ENCODE results near the gene EXOC2.
A peak's percentile ranks its signal among the peaks of the same experiment; 100 is the strongest.
"Not testable (repeated sequence)": the region's sequence is repeated elsewhere in the genome, so short reads cannot be mapped to it uniquely, and the experiment has no call there.

The EXOC2 gene

DNA sequence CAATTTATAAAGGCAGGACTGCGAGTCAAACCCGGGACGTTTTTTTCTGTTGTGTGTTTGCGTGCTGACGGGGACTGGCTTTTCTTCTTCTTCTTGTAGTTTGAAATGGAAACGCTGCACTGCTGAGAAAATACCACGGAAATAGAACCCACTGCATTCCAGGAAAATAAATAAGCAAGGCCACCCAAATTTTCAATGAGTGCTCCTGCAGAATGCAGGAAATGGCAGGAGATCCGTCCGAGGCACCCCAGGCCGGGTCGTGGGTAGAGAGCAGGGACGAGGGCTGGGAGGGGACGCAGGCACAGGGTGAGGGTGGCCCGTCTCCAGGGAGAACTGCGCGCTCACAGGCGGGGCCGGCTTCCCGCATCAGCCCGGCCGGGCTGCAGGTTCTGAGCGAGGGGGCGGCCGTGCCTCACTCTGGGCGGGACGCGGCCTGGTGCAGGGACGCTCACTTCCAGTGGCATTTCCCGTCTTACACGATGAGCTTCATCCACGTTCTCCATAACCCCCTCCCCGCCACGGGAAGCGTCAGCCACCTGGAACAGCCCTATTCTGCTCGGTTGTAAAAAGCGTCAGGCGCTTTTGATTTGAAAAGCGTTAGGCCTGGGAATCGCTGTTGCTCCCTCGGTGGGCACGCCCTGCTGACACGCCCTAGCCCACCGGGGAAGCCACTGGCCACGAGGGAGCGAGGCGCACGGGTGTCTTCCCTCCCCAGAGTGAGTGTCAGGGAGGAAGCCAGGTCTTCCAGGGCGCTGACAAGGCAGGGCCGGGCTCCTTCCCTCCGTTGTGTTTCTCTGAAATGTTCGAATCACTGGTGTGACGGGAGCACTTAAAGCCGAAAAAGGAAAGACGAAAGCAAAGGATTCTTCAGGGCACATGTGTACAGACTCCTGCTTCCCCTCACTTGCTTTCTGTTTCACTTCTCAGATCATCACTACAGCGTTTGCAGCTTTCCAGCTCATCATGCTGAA is 17.9 kb upstream of the EXOC2 start:
- no peak for DNase-seq

DNA sequence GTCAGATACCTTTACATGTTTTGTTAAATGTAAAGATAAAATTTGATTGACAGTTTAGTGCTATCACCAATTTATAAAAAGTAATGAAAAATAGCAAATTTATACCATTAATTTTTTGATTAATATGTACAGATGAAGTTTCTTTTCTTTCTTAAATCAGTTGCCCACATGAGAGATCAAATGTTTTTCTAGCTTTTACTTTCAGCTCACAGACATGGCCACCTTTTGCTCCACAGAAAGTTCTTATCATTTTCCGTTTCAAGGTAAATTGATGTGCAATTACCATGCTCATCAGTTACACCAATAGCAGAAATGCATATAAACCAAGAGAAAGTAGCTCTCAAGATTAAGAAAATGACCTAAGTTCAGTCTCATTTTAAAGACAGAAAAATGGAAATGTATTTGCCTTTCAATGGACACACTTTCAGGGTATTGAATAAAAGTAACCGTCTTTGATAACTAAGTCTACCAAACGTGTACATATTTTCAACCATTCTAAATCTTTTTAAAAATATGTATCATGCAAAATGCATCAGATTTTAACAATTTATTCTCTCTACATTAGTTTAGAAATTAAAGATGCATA is 16.6 kb upstream of the EXOC2 start:
- no peak for DNase-seq

DNA sequence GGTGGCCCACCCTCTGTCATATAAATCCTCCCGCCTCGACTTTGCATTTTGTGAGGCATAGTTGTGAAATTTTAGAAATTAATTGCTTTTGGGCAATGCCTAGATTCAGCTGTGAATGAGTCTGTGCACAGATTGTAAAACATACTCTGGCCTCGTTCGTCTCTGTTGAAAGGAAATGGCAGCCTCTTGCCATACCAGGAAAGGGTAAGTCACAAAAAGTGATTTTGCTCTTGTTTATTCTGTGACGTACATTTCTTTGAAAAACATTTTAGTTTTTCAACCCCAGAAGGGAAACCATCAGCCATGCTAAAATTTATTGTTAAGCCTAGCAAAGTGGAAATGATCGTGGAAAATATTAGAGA is 15.3 kb upstream of the EXOC2 start:
- DNase-seq: no peak

DNA sequence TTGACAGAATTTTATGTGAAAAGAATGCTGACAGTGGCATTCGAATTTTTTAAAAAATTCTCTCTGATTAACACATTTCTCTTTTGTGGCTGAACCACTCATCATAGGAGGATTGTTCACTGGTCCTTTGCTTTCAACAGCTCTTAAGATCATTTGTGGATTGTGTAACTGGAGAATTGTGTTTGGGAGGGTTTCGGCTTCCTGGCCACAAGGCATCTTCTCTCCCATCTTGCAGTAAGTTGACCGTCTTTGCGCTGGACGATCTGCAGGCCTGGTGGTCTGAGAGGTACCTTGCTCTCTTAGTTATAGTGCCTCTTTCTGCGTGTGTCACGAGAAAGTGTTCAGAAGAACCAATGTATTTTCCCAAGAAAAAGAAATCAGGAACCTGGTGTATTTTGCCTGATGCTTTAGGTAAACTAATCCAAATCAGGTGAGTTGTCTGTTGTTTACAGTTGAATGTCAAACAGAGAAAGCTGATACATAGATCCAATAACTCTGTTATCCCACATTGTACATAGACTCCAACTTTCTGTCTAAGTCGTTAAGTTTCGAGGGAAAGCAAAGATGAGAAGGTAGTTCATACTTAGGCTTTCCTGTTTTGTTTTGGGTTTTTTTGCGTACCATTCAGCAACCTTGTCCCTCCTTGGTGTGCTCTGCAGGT is 14.8 kb upstream of the EXOC2 start:
- no peak for DNase-seq

DNA sequence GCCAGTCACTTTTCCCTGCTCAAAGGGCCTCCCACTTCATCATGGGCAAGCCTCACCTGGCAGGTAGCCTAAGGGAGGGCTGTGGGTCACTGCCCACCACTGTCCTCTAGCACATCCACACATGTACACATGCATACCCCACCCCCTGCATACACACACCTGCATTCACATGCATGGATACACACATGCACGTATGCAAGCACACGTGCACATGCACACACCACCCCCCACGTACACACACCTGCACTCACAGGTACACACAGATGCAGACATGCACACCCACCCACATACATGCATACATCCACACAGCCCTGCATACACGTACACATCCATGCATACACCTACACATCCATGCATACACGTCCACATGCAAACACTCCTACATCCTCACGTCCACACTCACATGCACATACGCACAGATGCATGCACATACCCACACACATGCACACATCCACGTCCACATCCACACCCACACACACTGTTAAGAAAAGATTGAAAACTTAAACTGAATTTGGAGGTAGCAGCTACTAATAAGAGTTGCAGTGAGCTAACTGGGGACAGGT is 14.0 kb upstream of the EXOC2 start:
- no peak for DNase-seq

DNA sequence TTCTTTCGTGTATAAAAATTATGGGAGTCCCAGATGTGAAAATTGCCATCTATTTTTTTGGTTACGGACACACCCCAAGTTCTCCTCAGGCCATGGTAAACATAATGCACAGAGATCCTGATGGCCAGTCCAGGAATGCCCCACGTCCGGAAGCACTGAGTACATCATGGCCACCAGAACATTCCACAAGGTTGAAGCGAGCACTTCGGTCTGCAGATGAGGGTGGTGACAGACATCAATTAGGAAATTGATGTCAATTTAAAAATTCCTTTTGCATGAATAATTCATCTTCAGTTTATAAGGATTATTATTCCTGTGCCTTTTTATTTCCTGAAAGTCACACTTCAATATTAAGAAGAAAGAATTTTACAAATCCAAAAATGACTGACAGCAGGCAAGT is 13.2 kb upstream of the EXOC2 start:
- DNase-seq: no peak

DNA sequence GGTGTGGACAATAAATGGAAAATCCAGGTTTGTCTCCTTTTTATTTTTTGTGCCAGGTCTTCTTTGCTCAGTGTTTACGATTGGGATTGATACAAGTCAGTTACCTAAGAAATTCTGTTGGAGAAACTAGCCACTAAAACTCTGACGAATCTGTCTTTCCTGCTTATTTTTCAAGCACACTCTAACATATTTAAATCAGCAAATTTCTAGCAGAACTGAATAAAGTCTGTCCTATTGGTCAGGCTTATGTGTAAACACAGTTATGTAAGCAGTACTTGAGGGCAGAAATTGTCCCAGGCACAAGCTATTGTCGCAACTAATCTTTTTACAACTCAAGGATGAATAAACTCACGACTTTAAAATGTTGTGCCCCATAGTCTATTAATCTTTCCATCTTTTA is 12.1 kb upstream of the EXOC2 start:
- no peak for DNase-seq

DNA sequence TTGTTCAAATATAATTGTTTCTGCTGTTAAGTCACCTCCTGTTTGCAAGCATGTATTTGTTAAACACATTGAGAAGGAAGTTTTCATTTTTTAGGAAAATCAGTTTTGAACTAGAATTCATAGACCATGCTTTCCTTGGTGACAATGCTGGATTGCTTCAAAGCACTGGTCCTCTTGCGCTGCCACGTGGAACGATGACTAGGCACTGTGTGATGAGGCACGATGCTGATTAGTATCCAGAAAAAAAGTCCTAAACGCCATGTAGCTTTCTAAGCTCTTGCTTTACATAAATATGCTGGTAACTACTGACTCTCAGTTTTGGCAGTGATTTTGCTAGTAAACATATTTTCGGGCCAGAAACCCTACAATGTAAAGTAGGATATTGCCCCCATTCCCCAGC is 11.1 kb upstream of the EXOC2 start:
- DNase-seq: no peak

DNA sequence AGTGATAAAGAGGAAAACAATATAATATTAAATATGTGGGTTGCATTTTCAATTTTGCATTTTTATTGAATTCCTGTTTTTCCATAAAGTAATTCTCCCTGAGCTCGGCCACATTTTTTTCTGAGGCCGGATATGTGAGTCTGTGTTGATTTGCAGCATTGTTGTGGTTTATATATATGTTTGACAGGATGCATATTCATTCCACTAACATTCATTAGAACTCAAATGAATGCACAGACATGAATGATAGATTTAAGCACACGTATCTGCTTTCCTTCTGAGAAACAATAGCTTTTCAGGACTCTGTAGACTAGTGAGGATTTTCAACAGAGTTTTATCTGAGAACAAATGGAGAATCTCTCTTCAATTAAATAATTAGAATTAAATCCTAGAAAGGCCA is 10.6 kb upstream of the EXOC2 start:
- no peak for DNase-seq

DNA sequence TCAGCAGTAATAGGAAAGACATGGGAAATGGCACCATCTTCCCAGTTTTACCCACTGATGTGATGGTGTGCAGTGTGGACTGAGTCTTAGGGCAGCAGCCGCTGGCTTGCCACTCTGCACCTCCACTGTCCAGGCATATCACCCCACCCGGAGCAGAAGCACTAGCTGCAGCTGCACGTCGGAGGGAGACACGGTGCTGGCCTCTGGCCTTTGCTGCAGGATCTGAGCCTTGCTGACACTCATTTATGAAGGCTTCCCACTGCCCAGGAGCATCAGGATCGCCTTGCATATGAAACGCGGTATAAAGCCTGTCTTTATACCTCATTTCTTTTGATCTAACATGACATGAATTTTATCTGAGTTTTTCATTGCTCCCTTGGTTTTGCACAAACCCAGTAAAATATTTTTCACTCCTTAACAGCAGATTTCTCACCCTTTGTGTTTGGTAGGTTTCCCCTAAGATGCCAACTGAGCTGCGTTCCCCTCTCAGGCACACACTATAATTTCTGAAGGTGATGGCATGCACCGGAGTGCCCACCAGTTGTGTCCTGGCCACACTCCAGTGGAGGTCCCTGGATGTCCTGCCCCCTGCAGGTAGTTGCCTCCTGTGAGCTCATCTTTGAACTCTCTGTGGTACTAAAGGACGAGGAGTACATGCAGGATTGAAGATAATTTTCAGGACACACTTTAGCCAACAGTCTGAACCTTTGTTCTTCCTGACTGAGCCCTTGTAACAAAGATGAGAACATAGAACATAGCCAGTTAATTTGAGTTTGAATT is 9.0 kb upstream of the EXOC2 start:
- DNase-seq: no peak

DNA sequence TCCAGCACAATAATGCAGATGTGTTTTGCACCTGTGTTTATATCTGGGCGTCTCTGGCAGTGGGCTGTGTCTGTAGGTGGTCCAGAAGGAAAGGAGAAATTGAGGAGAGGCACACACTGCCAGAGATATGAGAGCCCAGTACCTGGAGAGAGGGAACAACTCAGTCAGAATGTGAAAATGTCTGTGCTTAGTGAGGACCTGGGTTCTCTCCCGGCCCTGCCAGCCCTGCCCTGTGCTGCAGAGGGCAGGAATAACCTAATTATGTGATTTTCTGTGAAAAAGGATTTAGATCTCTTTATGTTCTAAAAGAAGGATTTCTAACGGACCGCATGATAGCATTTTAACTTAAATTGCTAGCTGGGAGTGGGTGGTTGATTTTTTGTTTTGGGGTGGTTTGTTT is 8.3 kb upstream of the EXOC2 start:
- no peak for DNase-seq

DNA sequence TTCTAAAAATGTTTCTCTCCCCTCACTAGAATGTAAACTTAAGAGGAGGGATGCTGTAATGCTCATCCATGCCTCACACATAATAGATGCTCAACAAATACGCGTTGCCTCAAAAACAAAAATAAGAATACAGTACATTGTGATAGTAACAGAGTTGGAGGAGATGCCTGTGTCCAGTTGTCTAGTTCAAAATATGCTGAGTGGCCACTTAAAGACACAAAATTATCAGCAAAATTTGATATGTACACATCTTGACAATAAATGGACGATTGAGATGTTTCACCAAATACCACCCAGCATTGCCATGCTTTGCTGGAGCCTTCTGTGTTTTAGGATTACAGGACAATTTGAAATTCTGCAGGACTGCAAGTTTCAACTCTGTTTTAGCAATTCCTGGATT is 7.6 kb upstream of the EXOC2 start:
- no peak for DNase-seq

DNA sequence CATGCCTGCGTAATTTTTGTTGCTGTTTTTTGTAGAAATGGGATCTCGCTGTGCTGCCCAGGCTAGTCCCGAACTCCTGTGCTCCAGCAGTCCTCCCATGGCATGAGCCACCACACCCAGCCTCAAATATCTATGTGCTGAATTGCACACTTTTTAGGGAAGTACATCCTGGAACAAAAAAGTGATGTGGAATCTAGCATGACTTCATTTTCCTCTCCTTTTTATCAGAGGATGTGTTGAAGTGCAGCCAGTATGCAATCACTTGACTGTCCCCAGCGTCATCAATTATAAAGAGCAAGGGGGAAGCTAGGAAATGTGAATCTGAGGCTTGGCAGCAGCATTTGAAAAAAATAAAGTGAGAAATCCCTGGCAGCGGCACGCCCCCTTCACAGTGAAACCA is 6.4 kb upstream of the EXOC2 start:
- no peak for DNase-seq

DNA sequence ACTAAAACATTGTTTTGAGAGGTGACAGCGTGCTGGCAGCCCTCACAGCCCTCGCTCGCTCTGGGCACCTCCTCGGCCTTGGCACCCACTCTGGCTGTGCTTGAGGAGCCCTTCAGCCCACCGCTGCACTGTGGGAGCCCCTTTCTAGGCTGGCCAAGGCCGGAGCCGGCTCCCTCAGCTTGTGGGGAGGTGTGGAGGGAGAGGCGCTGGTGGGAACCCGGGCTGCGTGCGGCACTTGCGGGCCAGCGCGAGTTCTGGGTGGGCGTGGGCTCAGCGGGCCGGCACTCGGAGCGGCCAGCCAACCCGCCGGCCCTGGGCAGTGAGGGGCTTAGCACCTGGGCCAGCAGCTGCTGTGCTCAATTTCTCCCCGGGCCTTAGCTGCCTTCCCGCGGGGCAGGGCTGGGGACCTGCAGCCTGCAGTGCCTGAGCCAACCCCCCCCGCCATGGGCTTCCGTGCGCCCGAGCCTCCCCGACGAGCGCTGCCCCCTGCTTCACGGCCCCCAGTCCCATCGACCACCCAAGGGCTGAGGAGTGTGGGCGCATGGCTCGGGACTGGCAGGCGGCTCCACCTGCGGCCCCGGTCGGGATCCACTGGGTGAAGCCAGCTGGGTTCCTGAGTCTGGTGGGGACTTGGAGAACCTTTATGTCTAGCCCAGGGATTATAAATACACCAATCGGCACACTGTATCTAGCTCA is 1.6 kb upstream of the EXOC2 start:
- DNase-seq: not testable (repeated sequence)

DNA sequence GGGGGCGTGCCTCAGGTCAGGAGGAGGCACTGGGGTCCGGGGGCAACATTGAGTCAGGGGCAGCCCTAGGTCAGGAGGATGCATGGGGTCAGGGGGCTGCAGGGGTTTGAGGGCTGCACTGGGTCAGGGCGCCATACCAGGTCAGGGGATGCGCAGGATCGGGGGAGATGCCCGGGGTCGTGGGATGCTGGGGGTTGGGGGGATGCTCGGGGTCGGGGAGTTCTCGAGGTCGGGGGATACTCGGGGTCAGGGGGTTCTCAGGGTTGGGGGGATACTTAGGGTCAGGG is 727 bp upstream of the EXOC2 start:
- DNase-seq: no peak

DNA sequence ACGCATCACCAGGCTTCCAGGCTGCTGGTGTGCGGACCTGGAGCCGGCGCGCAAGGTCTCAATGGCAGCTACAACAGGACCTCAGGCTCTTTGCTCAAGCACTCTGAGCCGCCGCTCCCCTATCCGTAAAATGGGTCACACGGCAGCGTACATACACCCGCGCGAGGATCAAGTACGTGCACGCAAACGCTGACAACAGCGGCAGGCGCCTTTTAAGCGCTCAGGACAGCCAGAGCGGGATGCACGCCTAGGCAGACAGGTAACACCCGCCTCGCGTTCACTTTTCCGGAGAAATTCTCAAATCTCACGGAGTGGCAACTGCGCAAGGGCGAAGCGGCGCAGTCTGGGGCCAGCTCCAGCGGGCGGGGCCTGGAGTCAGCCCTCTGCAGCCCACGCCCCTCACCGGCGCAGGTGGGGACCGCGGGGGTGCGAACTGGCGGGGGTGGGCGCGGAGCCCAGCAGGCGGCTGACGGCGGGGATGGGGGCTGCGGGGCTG is 535 bp downstream of the EXOC2 start:
- peak; percentile 11 for DNase-seq

DNA sequence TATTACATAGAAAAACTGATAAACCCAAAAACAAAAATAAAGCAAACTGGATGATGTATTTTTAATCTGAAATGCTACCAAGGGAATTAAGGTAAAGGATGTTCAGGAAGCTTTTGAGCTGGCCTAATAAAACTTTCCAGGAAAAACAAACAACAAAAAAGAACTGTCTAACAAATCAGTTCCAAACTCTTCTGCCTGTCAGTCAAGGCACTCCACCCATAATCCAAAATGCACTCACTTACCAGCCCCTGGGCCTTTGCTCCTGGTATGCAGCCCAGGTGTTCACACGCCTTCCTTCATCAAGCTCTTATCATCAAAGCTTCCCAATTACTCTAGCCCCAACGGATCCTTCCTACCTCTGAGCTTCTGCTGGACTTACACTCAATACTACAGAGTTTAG is 3.7 kb downstream of the EXOC2 start:
- no peak for DNase-seq

DNA sequence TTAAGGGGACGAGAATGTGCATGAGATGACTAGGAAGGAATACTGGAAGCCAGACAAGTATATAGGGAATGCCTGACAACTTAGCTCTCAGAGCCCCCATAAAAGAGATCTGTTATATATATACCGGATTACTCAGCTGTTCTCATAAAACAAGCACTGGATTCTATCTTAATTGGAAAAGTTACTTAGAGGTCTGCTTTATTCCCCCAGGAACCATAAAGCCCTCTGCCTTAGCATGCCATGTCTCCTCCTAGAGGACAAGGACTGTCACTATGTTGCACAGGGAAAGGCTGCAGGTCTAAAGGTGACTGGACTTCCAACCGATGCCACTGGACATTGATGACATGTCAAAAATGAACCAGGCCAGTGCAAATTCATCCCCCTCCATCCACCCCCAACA is 6.4 kb downstream of the EXOC2 start:
- no peak for DNase-seq

DNA sequence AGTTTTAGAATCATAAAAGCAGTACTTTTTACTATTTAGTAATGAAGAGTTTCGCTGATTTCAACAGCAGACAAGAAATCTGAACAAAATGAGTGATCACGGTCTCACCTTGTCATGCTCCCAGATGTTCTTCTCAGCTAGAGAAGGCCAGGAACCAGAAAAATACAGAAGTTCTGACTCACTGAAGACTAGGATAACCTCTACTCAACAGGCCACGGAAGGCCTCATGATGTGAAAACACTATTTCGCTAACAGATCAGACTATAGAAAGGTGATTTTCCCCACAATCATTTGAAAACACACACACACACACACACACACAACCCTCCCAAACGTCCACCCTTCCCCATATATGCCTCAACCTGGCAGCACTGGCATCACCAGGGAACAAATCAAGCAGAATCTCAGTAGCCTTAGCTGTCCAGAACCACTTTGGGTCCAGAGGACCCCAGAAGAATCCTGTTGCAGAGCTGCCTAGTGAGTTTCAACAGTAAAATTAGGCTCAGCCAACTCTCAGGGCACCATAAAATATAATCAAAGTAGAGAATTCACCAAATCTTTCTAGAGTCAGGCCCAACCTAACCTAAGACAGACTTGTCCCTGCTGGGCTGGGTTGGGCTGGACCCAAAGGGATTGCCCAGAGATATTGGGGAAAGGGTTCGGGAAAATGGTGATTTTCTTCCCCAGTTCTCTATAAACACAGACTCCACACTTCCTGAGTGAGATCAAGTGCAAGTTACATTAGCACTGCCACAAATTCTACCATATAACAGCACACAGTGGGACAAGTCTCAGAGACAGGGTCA is 7.9 kb downstream of the EXOC2 start:
- no peak for DNase-seq

DNA sequence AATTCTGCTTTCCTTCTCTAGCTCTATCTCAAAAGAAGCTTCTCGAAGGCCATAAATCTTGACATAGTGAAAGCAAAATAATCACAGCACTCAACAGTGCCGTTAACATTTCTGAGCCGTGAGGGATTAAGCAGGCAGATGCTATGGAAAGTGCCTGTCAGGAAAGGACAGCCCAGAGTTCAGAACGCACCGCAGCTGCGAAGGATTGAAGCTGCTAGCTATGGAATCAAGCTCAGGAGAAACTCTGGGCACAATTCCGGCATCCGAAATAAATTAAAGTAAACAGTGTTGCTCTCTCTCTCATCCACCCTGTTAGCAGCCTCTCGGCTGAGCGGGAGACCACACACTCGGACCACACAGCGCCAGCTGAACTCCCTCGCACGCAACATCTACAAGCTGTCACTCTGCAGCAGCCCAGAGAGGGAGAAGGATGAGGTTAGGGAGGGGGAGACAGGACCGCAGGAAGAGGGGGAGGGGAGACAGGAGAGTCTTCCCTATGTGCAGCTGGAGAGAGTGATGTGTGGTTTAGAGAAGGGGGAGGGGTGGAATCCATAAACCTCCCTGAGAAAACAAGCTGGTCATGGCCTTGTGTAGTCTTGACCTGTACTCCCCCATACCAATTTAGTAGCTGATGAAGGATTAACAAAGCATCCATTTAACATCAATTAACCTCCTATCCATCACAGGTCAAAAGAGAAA is 9.0 kb downstream of the EXOC2 start:
- DNase-seq: no peak
